WTC11 (cell line): ENCODE results near the gene HOXD8. TPM values are rescaled to one million over a fixed set of nuclear protein-coding genes. Genes with fewer than 3 reads are reported as not detected.

Experiments
- ATAC-seq: fragments of 200-7000 bp; cut with Tn5 transposase; 2 replicates; pipeline ENCODE4 v1.10.0; 2021; ENCODE audit warnings: mild to moderate bottlenecking, moderate library complexity
- CTCF ChIA-PET: fragments of 300-600 bp; sonication (Branson Sonifier 250); formaldehyde crosslinking; loops from one replicate; lab custom pipeline; 2021; ENCODE audit warnings: antibody characterized with exemption; lab: Charles Lee
- POLR2A ChIA-PET: fragments of 350-600 bp; sonication (Branson Sonifier 250); formaldehyde crosslinking; loops from one replicate; lab custom pipeline; 2021; ENCODE audit warnings: antibody characterized with exemption; lab: Charles Lee
- DNase-seq: peaks from one replicate; pipeline ENCODE4 v3.0.0; 2021; ENCODE audit warnings: low spot score
- H3K27ac Mint-ChIP-seq: 2 replicates; pipeline ENCODE4 v1.8.0; 2021; ENCODE audit warnings: mixed read lengths
- H3K27me3 Mint-ChIP-seq: 2 replicates; pipeline ENCODE4 v1.8.0; 2021; ENCODE audit warnings: low read depth, mild to moderate bottlenecking, moderate library complexity, mixed read lengths
- H3K36me3 Mint-ChIP-seq: 2 replicates; pipeline ENCODE4 v1.8.0; 2021; ENCODE audit warnings: mixed read lengths
- H3K4me1 Mint-ChIP-seq: 2 replicates; pipeline ENCODE4 v1.8.0; 2022; ENCODE audit warnings: mixed read lengths
- H3K4me3 Mint-ChIP-seq: 2 replicates; pipeline ENCODE4 v1.8.0; 2021; ENCODE audit warnings: mild to moderate bottlenecking, moderate library complexity, mixed read lengths
- H3K9me3 Mint-ChIP-seq: 2 replicates; pipeline ENCODE4 v1.8.0; 2021; ENCODE audit warnings: mixed read lengths
- ATF1 ChIP-seq: sonication (generic); formaldehyde crosslinking; IDR thresholded peaks from 2 replicates; pipeline ENCODE4 v1.8.1; 2023; ENCODE audit warnings: mild to moderate bottlenecking, moderate library complexity, missing genetic modification reagents
- CREM ChIP-seq: sonication (generic); formaldehyde crosslinking; IDR thresholded peaks from 2 replicates; pipeline ENCODE4 v1.8.1; 2022; ENCODE audit warnings: mild to moderate bottlenecking, missing genetic modification reagents, moderate library complexity
- ESRRA ChIP-seq: sonication (generic); formaldehyde crosslinking; IDR thresholded peaks from 2 replicates; pipeline ENCODE4 v1.8.1; 2022; ENCODE audit warnings: mild to moderate bottlenecking, missing genetic modification reagents, borderline replicate concordance
- FOXK1 ChIP-seq: sonication (generic); formaldehyde crosslinking; IDR thresholded peaks from 2 replicates; pipeline ENCODE4 v1.8.0; 2022; ENCODE audit warnings: mild to moderate bottlenecking, moderate library complexity, missing genetic modification reagents
- GABPB1 ChIP-seq: sonication (generic); formaldehyde crosslinking; IDR thresholded peaks from 2 replicates; pipeline ENCODE4 v1.8.1; 2023; ENCODE audit warnings: mild to moderate bottlenecking, missing genetic modification reagents
- HMGA2 ChIP-seq: fragments of 250-450 bp; sonication (Bioruptor Pico); IDR thresholded peaks from 2 replicates; pipeline ENCODE4 v1.4.0; 2021; ENCODE audit warnings: mild to moderate bottlenecking, moderate library complexity
- JAZF1 ChIP-seq: fragments of 250-450 bp; sonication (Bioruptor Pico); IDR thresholded peaks from 2 replicates; pipeline ENCODE4 v1.9.0; 2021; ENCODE audit warnings: moderate library complexity, mild to moderate bottlenecking, inconsistent platforms
- NR1H2 ChIP-seq: sonication (generic); formaldehyde crosslinking; IDR thresholded peaks from 2 replicates; pipeline ENCODE4 v1.9.0; 2021; ENCODE audit warnings: mild to moderate bottlenecking, moderate library complexity, missing genetic modification reagents
- NR2C2 ChIP-seq: sonication (generic); formaldehyde crosslinking; IDR thresholded peaks from 2 replicates; pipeline ENCODE4 v1.8.0; 2022; ENCODE audit warnings: mild to moderate bottlenecking, missing genetic modification reagents
- PRRX2 ChIP-seq: fragments of 250-450 bp; sonication (Bioruptor Pico); IDR thresholded peaks from 2 replicates; pipeline ENCODE4 v1.8.0; 2021; ENCODE audit warnings: mild to moderate bottlenecking
- SOX15 ChIP-seq: fragments of 250-450 bp; sonication (Bioruptor Pico); IDR thresholded peaks from 2 replicates; pipeline ENCODE4 v1.9.0; 2021; ENCODE audit warnings: mild to moderate bottlenecking
- TP53 ChIP-seq: sonication (generic); formaldehyde crosslinking; IDR thresholded peaks from 2 replicates; pipeline ENCODE4 v1.8.1; 2023; ENCODE audit warnings: mild to moderate bottlenecking, missing genetic modification reagents
- ZNF396 ChIP-seq: fragments of 250-450 bp; sonication (Bioruptor Pico); IDR thresholded peaks from 2 replicates; pipeline ENCODE4 v1.8.0; 2021; ENCODE audit warnings: mild to moderate bottlenecking, moderate library complexity, borderline replicate concordance
- total RNA-seq: library from RNA; stranded (reverse); gene quantifications from 3 replicates; pipeline ENCODE4 v1.2.3, GENCODE V29; 2021
- TF ChIP-seq, protein P1 (sequence below): fragments of 250-450 bp; sonication (Bioruptor Pico); IDR thresholded peaks from 2 replicates; pipeline ENCODE4 v1.8.0; 2021; ENCODE audit warnings: mild to moderate bottlenecking
- TF ChIP-seq, protein P2 (sequence below): sonication (generic); formaldehyde crosslinking; IDR thresholded peaks from 2 replicates; pipeline ENCODE4 v1.8.1; 2023; ENCODE audit warnings: mild to moderate bottlenecking, missing genetic modification reagents, borderline replicate concordance
- TF ChIP-seq, protein P3 (sequence below): sonication (generic); formaldehyde crosslinking; IDR thresholded peaks from 2 replicates; pipeline ENCODE4 v1.8.0; 2022; ENCODE audit warnings: missing genetic modification reagents
- TF ChIP-seq, protein P4 (sequence below): sonication (generic); formaldehyde crosslinking; IDR thresholded peaks from 2 replicates; pipeline ENCODE4 v1.8.0; 2023; ENCODE audit warnings: missing genetic modification reagents, mild to moderate bottlenecking, borderline replicate concordance
- TF ChIP-seq, protein P5 (sequence below): sonication (generic); formaldehyde crosslinking; IDR thresholded peaks from 2 replicates; pipeline ENCODE4 v1.8.1; 2023; ENCODE audit warnings: mild to moderate bottlenecking, missing genetic modification reagents
- TF ChIP-seq, protein P6 (sequence below): sonication (generic); formaldehyde crosslinking; IDR thresholded peaks from 2 replicates; pipeline ENCODE4 v1.8.1; 2023; ENCODE audit warnings: mild to moderate bottlenecking, missing genetic modification reagents, moderate library complexity
- TF ChIP-seq, protein P7 (sequence below): fragments of 250-450 bp; sonication (Bioruptor Pico); conservative IDR thresholded peaks from 2 replicates; pipeline ENCODE4 v1.9.0; 2021; ENCODE audit warnings: mild to moderate bottlenecking

The HOXD8 gene
- total RNA-seq, 1 experiment from 2014 or later, result not detected

DNA sequence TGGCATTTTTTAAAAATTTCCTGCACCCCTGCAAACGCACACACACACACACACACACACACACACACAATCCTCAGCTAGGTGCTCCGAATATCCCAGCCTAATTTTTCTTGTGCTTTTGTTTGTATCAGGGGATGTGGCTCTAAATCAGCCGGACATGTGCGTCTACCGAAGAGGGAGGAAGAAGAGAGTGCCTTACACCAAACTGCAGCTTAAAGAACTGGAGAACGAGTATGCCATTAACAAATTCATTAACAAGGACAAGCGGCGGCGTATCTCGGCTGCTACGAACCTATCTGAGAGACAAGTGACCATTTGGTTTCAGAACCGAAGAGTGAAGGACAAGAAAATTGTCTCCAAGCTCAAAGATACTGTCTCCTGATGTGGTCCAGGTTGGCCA lies 35.2 kb upstream of the HOXD8 start:
- TF ChIP-seq, protein P1, sequence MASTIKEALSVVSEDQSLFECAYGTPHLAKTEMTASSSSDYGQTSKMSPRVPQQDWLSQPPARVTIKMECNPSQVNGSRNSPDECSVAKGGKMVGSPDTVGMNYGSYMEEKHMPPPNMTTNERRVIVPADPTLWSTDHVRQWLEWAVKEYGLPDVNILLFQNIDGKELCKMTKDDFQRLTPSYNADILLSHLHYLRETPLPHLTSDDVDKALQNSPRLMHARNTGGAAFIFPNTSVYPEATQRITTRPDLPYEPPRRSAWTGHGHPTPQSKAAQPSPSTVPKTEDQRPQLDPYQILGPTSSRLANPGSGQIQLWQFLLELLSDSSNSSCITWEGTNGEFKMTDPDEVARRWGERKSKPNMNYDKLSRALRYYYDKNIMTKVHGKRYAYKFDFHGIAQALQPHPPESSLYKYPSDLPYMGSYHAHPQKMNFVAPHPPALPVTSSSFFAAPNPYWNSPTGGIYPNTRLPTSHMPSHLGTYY (CRISPR knock-in tag), result no peak
- TF ChIP-seq PRRX2 (no peak), CREM (CRISPR knock-in tag) (no peak), TP53 (no peak), NR2C2 (CRISPR knock-in tag) (no peak), ESRRA (CRISPR knock-in tag) (no peak), JAZF1 (CRISPR knock-in tag) (no peak), ZNF396 (CRISPR knock-in tag) (no peak), SOX15 (CRISPR knock-in tag) (no peak), GABPB1 (no peak), NR1H2 (CRISPR knock-in tag) (no peak), FOXK1 (CRISPR knock-in tag) (no peak), ATF1 (no peak), HMGA2 (no peak)
- TF ChIP-seq, protein P2, sequence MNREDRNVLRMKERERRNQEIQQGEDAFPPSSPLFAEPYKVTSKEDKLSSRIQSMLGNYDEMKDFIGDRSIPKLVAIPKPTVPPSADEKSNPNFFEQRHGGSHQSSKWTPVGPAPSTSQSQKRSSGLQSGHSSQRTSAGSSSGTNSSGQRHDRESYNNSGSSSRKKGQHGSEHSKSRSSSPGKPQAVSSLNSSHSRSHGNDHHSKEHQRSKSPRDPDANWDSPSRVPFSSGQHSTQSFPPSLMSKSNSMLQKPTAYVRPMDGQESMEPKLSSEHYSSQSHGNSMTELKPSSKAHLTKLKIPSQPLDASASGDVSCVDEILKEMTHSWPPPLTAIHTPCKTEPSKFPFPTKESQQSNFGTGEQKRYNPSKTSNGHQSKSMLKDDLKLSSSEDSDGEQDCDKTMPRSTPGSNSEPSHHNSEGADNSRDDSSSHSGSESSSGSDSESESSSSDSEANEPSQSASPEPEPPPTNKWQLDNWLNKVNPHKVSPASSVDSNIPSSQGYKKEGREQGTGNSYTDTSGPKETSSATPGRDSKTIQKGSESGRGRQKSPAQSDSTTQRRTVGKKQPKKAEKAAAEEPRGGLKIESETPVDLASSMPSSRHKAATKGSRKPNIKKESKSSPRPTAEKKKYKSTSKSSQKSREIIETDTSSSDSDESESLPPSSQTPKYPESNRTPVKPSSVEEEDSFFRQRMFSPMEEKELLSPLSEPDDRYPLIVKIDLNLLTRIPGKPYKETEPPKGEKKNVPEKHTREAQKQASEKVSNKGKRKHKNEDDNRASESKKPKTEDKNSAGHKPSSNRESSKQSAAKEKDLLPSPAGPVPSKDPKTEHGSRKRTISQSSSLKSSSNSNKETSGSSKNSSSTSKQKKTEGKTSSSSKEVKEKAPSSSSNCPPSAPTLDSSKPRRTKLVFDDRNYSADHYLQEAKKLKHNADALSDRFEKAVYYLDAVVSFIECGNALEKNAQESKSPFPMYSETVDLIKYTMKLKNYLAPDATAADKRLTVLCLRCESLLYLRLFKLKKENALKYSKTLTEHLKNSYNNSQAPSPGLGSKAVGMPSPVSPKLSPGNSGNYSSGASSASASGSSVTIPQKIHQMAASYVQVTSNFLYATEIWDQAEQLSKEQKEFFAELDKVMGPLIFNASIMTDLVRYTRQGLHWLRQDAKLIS (CRISPR knock-in tag), result no peak
- TF ChIP-seq, protein P3, sequence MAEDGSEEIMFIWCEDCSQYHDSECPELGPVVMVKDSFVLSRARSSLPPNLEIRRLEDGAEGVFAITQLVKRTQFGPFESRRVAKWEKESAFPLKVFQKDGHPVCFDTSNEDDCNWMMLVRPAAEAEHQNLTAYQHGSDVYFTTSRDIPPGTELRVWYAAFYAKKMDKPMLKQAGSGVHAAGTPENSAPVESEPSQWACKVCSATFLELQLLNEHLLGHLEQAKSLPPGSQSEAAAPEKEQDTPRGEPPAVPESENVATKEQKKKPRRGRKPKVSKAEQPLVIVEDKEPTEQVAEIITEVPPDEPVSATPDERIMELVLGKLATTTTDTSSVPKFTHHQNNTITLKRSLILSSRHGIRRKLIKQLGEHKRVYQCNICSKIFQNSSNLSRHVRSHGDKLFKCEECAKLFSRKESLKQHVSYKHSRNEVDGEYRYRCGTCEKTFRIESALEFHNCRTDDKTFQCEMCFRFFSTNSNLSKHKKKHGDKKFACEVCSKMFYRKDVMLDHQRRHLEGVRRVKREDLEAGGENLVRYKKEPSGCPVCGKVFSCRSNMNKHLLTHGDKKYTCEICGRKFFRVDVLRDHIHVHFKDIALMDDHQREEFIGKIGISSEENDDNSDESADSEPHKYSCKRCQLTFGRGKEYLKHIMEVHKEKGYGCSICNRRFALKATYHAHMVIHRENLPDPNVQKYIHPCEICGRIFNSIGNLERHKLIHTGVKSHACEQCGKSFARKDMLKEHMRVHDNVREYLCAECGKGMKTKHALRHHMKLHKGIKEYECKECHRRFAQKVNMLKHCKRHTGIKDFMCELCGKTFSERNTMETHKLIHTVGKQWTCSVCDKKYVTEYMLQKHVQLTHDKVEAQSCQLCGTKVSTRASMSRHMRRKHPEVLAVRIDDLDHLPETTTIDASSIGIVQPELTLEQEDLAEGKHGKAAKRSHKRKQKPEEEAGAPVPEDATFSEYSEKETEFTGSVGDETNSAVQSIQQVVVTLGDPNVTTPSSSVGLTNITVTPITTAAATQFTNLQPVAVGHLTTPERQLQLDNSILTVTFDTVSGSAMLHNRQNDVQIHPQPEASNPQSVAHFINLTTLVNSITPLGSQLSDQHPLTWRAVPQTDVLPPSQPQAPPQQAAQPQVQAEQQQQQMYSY (CRISPR knock-in tag), result no peak
- TF ChIP-seq, protein P4, sequence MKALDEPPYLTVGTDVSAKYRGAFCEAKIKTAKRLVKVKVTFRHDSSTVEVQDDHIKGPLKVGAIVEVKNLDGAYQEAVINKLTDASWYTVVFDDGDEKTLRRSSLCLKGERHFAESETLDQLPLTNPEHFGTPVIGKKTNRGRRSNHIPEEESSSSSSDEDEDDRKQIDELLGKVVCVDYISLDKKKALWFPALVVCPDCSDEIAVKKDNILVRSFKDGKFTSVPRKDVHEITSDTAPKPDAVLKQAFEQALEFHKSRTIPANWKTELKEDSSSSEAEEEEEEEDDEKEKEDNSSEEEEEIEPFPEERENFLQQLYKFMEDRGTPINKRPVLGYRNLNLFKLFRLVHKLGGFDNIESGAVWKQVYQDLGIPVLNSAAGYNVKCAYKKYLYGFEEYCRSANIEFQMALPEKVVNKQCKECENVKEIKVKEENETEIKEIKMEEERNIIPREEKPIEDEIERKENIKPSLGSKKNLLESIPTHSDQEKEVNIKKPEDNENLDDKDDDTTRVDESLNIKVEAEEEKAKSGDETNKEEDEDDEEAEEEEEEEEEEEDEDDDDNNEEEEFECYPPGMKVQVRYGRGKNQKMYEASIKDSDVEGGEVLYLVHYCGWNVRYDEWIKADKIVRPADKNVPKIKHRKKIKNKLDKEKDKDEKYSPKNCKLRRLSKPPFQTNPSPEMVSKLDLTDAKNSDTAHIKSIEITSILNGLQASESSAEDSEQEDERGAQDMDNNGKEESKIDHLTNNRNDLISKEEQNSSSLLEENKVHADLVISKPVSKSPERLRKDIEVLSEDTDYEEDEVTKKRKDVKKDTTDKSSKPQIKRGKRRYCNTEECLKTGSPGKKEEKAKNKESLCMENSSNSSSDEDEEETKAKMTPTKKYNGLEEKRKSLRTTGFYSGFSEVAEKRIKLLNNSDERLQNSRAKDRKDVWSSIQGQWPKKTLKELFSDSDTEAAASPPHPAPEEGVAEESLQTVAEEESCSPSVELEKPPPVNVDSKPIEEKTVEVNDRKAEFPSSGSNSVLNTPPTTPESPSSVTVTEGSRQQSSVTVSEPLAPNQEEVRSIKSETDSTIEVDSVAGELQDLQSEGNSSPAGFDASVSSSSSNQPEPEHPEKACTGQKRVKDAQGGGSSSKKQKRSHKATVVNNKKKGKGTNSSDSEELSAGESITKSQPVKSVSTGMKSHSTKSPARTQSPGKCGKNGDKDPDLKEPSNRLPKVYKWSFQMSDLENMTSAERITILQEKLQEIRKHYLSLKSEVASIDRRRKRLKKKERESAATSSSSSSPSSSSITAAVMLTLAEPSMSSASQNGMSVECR (CRISPR knock-in tag), result no peak
- TF ChIP-seq, protein P5, sequence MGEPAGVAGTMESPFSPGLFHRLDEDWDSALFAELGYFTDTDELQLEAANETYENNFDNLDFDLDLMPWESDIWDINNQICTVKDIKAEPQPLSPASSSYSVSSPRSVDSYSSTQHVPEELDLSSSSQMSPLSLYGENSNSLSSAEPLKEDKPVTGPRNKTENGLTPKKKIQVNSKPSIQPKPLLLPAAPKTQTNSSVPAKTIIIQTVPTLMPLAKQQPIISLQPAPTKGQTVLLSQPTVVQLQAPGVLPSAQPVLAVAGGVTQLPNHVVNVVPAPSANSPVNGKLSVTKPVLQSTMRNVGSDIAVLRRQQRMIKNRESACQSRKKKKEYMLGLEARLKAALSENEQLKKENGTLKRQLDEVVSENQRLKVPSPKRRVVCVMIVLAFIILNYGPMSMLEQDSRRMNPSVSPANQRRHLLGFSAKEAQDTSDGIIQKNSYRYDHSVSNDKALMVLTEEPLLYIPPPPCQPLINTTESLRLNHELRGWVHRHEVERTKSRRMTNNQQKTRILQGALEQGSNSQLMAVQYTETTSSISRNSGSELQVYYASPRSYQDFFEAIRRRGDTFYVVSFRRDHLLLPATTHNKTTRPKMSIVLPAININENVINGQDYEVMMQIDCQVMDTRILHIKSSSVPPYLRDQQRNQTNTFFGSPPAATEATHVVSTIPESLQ (CRISPR knock-in tag), result no peak
- TF ChIP-seq, protein P6, sequence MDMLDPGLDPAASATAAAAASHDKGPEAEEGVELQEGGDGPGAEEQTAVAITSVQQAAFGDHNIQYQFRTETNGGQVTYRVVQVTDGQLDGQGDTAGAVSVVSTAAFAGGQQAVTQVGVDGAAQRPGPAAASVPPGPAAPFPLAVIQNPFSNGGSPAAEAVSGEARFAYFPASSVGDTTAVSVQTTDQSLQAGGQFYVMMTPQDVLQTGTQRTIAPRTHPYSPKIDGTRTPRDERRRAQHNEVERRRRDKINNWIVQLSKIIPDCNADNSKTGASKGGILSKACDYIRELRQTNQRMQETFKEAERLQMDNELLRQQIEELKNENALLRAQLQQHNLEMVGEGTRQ (CRISPR knock-in tag), result no peak
- TF ChIP-seq, protein P7, sequence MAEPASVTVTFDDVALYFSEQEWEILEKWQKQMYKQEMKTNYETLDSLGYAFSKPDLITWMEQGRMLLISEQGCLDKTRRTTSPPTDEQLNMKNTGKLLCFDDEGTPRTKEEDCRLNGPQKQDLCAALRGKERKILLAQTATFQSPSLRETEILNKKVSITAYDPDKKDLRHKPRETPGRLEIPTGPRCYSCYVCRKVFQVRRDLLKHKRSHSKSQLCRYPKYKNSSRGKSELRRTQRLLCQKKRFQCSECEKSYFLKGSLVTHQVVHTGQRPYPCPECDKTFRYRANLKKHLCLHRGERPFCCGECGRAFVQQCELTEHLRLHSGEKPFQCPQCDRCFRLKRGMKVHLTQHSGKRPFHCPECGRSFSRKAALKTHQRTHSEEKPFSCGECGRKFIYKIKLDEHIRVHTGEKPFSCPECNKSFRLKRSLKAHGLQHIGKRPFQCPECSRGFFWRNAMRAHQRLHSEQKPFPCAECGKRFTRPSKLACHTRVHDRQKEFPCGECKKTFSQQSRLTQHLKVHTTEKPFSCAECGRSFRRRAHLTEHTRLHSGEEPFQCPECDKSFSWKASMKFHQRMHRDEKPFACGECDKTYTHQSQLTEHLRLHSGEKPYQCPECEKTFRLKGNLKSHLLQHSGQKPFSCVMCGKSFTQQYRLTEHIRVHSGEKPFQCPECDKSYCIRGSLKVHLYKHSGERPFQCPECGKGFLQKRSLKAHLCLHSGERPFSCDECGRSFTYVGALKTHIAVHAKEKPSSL (CRISPR knock-in tag), result no peak
- Mint-ChIP-seq H3K4me3 (no peak overlapping the region), H3K27ac (no peak overlapping the region), H3K4me1 (peaks cover 61% of the 10 kb centered on the region), H3K27me3 (peaks cover 96% of the 10 kb centered on the region), H3K36me3 (peaks cover 8% of the 10 kb centered on the region), H3K9me3 (no peaks in the 10 kb centered on the region)
- DNase-seq (no peak), ATAC-seq (no peak)
- CTCF ChIA-PET, result interaction anchor here (0.6 to 1.3 kb wide), 2 partner anchors 9 to 14 kb away, joined by 4 to 6 read pairs; no protein-coding TSS in a partner anchor
- POLR2A ChIA-PET, result no interaction called here
